Activated CD4-positive, alpha-beta memory T cell treated with anti-CD3 and anti-CD28 coated beads for 36 hours (primary cell): ENCODE measurements around the gene VAC14. TPM values are rescaled to one million over a fixed set of nuclear protein-coding genes. Genes with fewer than 3 reads are reported as not detected.

ENCODE experiments used
- CTCF ChIA-PET: fragments of 350-600 bp; sonication (Branson Sonifier 250); formaldehyde crosslinking; loops from one replicate; lab custom pipeline; 2021; ENCODE audit warnings: antibody characterized with exemption, inconsistent platforms; lab: Charles Lee
- POLR2A ChIA-PET: fragments of 350-600 bp; sonication (Branson Sonifier 250); formaldehyde crosslinking; loops from one replicate; lab custom pipeline; 2021; ENCODE audit warnings: antibody characterized with exemption; lab: Charles Lee
- DNase-seq: peaks from one replicate; pipeline ENCODE4 v3.0.0-alpha.2; 2020
- H3K27ac Mint-ChIP-seq: one replicate; pipeline ENCODE4 v1.8.0; 2021; ENCODE audit warnings: mixed read lengths
- H3K27me3 Mint-ChIP-seq: one replicate; pipeline ENCODE4 v1.8.0; 2021; ENCODE audit warnings: mixed read lengths
- H3K36me3 Mint-ChIP-seq: one replicate; pipeline ENCODE4 v1.8.0; 2021; ENCODE audit warnings: mixed read lengths
- H3K4me1 Mint-ChIP-seq: one replicate; pipeline ENCODE4 v1.8.0; 2021; ENCODE audit warnings: low read depth, mixed read lengths
- H3K4me3 Mint-ChIP-seq: one replicate; pipeline ENCODE4 v1.8.0; 2021; ENCODE audit warnings: mild to moderate bottlenecking, mixed read lengths
- H3K9me3 Mint-ChIP-seq: one replicate; pipeline ENCODE4 v1.8.0; 2021; ENCODE audit warnings: mixed read lengths
- intact Hi-C: fragments of 100-400 bp; cut with micrococcal nuclease; formaldehyde crosslinking; loops from one replicate; pipeline ENCODE4 v1.15.1; 2023
- total RNA-seq, 2 experiments: library from RNA; stranded (reverse); gene quantifications; one replicate each; pipeline ENCODE4 v1.2.3, GENCODE V29; 2021

Gene VAC14
- total RNA-seq, 2 experiments from 2014 or later, result 22.2 to 25.0 TPM

DNA sequence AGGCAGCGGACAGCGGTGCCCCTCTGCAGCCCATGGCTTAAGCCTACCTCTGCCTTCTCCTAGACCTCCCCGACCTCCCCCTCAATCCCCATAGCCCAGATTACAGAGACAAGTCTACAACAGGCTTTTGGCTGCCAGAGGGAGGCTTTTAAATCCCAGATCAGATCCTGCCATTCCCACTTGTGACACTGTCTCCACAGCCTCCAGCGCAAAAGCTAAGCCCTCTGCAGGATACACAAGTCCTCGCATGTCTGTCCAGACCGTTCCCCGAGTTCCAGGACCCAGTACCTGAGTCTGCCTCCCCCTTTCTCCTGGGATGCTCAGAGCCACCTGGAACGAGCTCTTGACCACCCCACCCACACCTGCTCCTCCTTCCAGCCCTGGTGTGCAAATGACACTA lies 31.2 kb downstream of the VAC14 start:
- Mint-ChIP-seq H3K27ac (no peak overlapping the region), H3K27me3 (no peaks in the 10 kb centered on the region), H3K36me3 (peaks cover 15% of the 10 kb centered on the region), H3K9me3 (no peaks in the 10 kb centered on the region), H3K4me1 (no peaks in the 10 kb centered on the region), H3K4me3 (no peak overlapping the region)
- ChIA-PET CTCF (interaction anchor here (0.6 to 4.2 kb wide), 11 partner anchors 9 to 117 kb away, joined by 3 to 49 read pairs (median 8); partner anchors contain the start of gene VAC14), POLR2A (interaction anchor here (2.2 kb wide), 1 partner anchor 389 kb away, joined by 5 read pairs; no protein-coding TSS in a partner anchor)
- no peak for DNase-seq
- intact Hi-C loops, result no loop called here

DNA sequence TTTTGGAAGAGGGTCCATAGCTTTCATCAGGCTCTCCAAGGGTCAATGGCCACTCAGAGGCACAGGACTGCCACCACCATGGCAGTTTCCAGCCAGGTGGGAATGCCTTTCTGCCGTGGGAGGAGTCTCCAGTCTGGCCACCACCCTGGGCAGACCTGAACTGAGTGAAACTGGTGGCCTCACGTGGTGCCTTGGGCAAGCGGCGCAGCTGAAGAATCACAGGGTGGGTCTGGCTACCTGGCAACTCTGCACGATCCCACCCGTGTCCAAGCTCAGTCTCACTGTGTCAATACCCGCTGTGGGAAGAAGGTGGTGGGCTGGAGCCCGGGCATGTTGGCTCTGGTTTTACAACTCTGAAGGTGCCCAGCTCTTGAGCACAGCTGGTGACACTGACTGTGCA lies 31.8 kb downstream of the VAC14 start:
- Mint-ChIP-seq H3K36me3 (peaks cover 15% of the 10 kb centered on the region), H3K4me1 (no peaks in the 10 kb centered on the region), H3K27ac (no peak overlapping the region), H3K4me3 (no peak overlapping the region), H3K9me3 (no peaks in the 10 kb centered on the region), H3K27me3 (no peaks in the 10 kb centered on the region)
- POLR2A ChIA-PET, result no interaction called here
- DNase-seq, result no peak
- CTCF ChIA-PET, result interaction anchor here (1.9 to 4.2 kb wide), 3 partner anchors 8 to 88 kb away, joined by 5 to 49 read pairs (median 35); no protein-coding TSS in a partner anchor
- intact Hi-C loops, result no loop called here

DNA sequence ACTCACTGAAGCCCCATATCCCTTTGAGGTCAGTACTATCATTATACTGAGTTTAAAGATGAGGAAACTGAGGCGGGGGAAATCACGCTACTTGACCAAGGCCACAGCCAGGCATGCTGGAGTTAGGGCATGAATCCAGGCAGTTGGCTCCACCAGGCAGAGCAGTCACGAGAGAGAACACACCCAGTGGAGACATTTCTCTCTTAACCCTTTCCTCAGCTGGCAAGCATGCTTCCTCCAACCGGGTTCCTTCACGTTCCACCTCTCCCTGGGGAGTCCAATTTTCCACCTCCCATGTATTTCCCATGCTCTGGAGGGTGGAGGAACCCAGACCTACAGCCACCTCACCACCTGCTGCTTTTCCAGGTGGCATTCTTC lies 32.8 kb downstream of the VAC14 start:
- H3K36me3 Mint-ChIP-seq, result peaks cover 15% of the 10 kb centered on the region
- H3K4me1 Mint-ChIP-seq, result no peaks in the 10 kb centered on the region
- POLR2A ChIA-PET, result no interaction called here
- no peak overlapping the region for H3K4me3 Mint-ChIP-seq
- CTCF ChIA-PET, result interaction anchor here (0.6 to 1.9 kb wide), 2 partner anchors 11 to 34 kb away, joined by 3 to 5 read pairs; no protein-coding TSS in a partner anchor
- no peaks in the 10 kb centered on the region for H3K27me3 Mint-ChIP-seq
- H3K9me3 Mint-ChIP-seq, result no peaks in the 10 kb centered on the region
- no peak overlapping the region for H3K27ac Mint-ChIP-seq
- intact Hi-C loops, result no loop called here
- no peak for DNase-seq

DNA sequence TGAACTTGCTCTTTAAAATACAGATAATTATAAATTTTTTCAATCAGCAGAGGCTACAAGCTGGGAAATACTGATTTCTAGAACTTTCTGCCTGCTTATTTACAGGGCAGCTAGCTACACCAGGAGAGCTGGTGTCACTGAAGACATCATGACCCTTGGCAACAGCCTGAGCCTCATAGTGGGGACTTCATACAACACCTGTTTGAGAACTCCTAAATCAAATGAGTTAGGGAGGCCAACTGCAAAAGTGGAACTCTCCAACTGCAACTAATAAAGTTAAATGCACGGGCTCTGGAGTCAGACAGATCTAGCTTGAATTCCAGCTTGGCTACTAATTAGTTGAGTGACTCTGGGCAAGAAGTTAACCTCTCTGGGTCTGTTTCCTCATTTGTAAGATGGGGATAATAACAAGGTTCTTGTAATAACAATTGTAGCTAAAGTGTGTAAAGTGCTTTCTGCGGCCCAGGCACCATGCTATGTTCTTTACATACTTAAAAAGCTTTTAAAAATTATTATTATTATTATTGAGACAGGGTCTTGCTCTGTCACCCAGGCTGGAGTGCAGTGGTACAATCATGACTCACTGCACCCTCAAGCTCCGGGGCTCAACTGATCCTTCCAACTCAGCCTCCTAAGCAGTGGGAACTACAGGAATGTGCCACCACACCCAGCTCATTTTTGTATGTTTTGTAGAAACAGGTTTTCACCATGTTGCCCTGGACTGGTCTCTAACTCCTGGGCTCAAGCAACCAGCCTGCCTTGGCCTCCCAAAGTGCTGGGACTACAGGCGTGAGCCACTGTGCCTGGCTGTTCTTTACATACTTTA lies 33.4 kb downstream of the VAC14 start:
- Mint-ChIP-seq H3K4me1 (no peaks in the 10 kb centered on the region), H3K27ac (no peak overlapping the region), H3K4me3 (no peak overlapping the region), H3K36me3 (peaks cover 14% of the 10 kb centered on the region), H3K9me3 (no peaks in the 10 kb centered on the region), H3K27me3 (no peaks in the 10 kb centered on the region)
- POLR2A ChIA-PET, result no interaction called here
- CTCF ChIA-PET, result interaction anchor here (0.6 to 1.9 kb wide), 2 partner anchors 11 to 33 kb away, joined by 3 to 5 read pairs; no protein-coding TSS in a partner anchor
- intact Hi-C loops, result no loop called here
- DNase-seq, result no peak

DNA sequence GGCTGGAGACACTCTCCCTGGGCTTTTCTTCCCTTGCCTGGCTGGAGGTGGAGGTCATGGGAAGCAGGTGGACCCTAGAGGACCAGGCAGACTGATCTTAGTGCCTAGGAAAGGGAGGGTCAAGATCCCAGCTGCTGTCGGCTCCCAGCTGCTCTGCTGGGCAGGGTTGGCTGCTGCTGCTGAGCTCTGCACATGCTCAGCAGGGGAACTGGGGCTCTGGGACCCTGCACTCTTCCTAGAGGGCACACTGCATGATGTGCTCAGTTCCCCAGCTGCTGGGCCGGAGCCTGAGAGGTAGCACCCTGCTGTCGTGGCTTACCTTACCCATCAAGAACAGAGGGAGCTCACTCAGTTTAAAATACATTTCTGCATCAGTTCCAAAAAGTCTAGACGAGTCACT lies 34.3 kb downstream of the VAC14 start:
- POLR2A ChIA-PET, result no interaction called here
- Mint-ChIP-seq H3K27ac (no peak overlapping the region), H3K27me3 (no peaks in the 10 kb centered on the region), H3K4me3 (no peak overlapping the region), H3K4me1 (no peaks in the 10 kb centered on the region), H3K36me3 (peaks cover 13% of the 10 kb centered on the region), H3K9me3 (no peaks in the 10 kb centered on the region)
- DNase-seq, result no peak
- intact Hi-C loops, result no loop called here
- CTCF ChIA-PET, result no interaction called here

DNA sequence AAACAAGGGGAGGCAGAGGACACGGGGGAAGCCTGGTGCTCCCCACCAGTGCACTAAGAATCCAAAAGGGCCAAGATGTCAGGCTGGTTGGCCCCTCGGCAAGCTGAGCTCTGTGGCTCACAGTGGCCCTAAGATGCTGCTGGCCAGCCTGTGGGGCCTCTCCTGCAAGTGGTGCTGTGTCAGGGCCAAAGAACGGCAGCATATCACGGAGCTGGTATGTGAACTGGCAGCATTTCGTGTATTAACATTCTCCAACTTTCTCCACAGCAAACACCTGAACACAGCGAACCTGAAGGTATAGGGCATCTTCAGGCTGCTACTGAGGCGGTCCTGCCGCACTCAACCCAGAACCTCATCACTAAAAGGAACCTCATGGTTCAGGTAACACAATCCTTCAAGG lies 34.8 kb downstream of the VAC14 start:
- CTCF ChIA-PET, result no interaction called here
- H3K27ac Mint-ChIP-seq, result no peak overlapping the region
- intact Hi-C loops, result no loop called here

DNA sequence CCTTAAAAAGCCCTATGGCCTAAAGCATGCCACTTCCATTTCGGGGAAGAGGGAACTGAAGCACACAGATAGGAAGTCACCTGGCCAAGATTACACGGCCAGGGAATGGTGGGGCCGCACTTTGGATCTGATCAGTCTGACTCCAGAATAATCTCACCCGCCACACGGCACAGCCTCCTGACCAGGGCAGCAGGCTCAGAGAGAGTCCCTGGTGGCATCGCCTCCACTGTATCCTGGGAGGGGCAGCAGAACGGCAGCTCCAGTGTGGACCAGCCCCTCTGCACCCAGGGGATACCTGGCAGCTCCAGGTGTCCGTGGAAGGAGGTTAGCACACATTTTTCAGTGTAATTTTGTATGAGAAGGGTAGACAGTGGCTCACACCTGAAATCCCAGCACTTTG lies 35.5 kb downstream of the VAC14 start:
- intact Hi-C loops, result no loop called here
- peaks cover 10% of the 10 kb centered on the region for H3K36me3 Mint-ChIP-seq
- no peaks in the 10 kb centered on the region for H3K9me3 Mint-ChIP-seq
- no peak for DNase-seq
- H3K4me1 Mint-ChIP-seq, result peaks cover 3% of the 10 kb centered on the region
- ChIA-PET POLR2A (no interaction called here), CTCF (no interaction called here)
- H3K27ac Mint-ChIP-seq, result no peak overlapping the region
- H3K4me3 Mint-ChIP-seq, result no peak overlapping the region
- H3K27me3 Mint-ChIP-seq, result no peaks in the 10 kb centered on the region

More for the DNA sequence above, 34.8 kb downstream of the VAC14 start:
- no peak overlapping the region for H3K4me3 Mint-ChIP-seq
- no peaks in the 10 kb centered on the region for H3K4me1 Mint-ChIP-seq
- H3K27me3 Mint-ChIP-seq, result no peaks in the 10 kb centered on the region
- DNase-seq, result no peak
- POLR2A ChIA-PET, result no interaction called here
- H3K36me3 Mint-ChIP-seq, result peaks cover 13% of the 10 kb centered on the region
- H3K9me3 Mint-ChIP-seq, result no peaks in the 10 kb centered on the region

DNA sequence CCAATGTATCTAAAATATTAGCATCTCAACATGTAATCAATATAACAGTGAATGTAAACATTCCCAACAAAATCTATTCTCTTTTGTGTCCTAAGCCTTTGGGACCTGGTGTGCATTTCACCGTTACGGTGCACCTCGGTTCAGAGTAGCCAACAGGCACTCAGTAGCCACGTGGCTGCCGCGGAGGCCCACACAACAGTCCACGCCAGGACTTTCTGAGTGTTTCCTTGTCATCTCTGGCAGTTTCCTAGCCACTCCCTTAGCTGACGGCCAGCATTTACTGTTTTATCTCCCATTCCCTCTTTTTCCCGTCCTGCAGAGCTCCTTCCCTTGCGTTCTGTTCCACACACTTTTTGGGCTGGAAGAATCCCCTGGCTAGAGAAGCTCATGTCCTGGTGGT lies 36.3 kb downstream of the VAC14 start:
- intact Hi-C loops, result no loop called here
- H3K4me3 Mint-ChIP-seq, result no peak overlapping the region
- H3K36me3 Mint-ChIP-seq, result peaks cover 7% of the 10 kb centered on the region
- peaks cover 4% of the 10 kb centered on the region for H3K4me1 Mint-ChIP-seq
- ChIA-PET CTCF (no interaction called here), POLR2A (no interaction called here)
- H3K9me3 Mint-ChIP-seq, result no peaks in the 10 kb centered on the region
- H3K27ac Mint-ChIP-seq, result no peak overlapping the region
- no peak for DNase-seq
- H3K27me3 Mint-ChIP-seq, result no peaks in the 10 kb centered on the region

DNA sequence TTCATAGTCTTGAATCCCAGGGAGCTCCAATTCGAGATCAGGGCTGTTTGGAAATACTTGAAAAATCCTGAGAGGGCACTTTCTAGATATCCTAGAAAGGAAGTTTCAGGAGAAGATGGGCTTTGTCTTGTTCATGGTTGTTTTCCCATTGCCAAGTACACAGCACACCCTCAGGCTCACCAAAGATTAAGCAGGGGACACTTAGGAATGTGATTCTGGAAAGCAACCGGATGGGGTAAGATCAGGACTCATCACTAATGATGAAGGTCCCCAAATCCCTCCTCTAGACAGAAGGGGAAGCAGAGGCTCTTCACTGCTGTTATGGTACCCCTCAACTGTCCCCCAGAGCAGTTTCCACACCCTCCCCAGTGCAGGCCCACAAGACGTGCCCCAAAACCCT lies 40.7 kb downstream of the VAC14 start:
- intact Hi-C loops, result no loop called here
- no peak overlapping the region for H3K27ac Mint-ChIP-seq
- H3K4me3 Mint-ChIP-seq, result no peak overlapping the region
- H3K9me3 Mint-ChIP-seq, result no peaks in the 10 kb centered on the region
- ChIA-PET CTCF (interaction anchor here (5.3 kb wide), 1 partner anchor 10 kb away, joined by 35 read pairs; no protein-coding TSS in a partner anchor), POLR2A (no interaction called here)
- H3K27me3 Mint-ChIP-seq, result no peaks in the 10 kb centered on the region
- no peak for DNase-seq
- peaks cover 13% of the 10 kb centered on the region for H3K36me3 Mint-ChIP-seq
- peaks cover 4% of the 10 kb centered on the region for H3K4me1 Mint-ChIP-seq

DNA sequence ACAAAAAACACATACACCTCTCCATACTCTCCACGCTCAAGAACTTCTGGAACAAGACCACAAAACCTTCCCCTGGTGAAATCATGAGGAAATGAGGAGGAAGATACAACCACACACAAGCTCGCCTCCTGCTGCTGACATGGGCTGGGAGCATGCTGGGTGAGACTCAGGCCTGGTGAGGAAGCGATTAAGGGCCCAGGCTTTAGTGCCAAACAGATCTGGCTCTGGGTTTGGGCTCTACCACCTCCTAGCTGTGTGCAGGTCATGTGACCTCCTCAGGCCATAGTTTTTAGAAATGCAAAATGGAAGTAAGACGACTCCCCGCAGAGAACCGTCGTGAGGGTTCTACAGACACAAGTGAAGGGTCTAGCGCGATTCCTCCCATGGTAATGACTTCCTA lies 41.3 kb downstream of the VAC14 start:
- ChIA-PET POLR2A (no interaction called here), CTCF (interaction anchor here (5.3 kb wide), 1 partner anchor 11 kb away, joined by 35 read pairs; no protein-coding TSS in a partner anchor)
- H3K27ac Mint-ChIP-seq, result no peak overlapping the region
- H3K9me3 Mint-ChIP-seq, result no peaks in the 10 kb centered on the region
- DNase-seq, result no peak
- H3K36me3 Mint-ChIP-seq, result peaks cover 13% of the 10 kb centered on the region
- peaks cover 4% of the 10 kb centered on the region for H3K4me1 Mint-ChIP-seq
- H3K27me3 Mint-ChIP-seq, result no peaks in the 10 kb centered on the region
- intact Hi-C loops, result no loop called here
- no peak overlapping the region for H3K4me3 Mint-ChIP-seq

DNA sequence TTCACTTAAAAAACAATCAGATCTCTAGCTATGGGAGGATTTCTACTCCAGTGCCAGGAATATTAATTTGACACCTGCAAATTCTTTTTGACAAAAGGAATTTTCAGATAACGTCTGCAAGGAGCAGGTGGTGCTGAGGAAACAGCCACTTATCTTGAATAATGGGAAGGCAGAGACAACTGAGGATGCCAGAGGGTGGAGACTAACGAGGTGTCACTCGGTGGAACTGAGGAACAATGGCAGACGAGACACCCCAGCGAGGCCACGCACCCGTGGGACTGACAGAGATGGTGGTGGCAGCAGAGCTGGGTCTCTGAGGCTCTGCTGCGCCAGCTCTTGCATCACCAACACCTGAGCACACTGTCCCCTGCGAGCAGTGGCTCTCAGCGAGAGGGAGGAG lies 42.2 kb downstream of the VAC14 start:
- ChIA-PET POLR2A (no interaction called here), CTCF (interaction anchor here (0.8 to 5.3 kb wide), 2 partner anchors 12 to 105 kb away, joined by 3 to 35 read pairs; no protein-coding TSS in a partner anchor)
- intact Hi-C loops, result no loop called here
- peaks cover 13% of the 10 kb centered on the region for H3K36me3 Mint-ChIP-seq
- no peaks in the 10 kb centered on the region for H3K27me3 Mint-ChIP-seq
- no peak for DNase-seq
- no peak overlapping the region for H3K4me3 Mint-ChIP-seq
- H3K9me3 Mint-ChIP-seq, result no peaks in the 10 kb centered on the region
- H3K4me1 Mint-ChIP-seq, result peaks cover 4% of the 10 kb centered on the region
- H3K27ac Mint-ChIP-seq, result no peak overlapping the region

DNA sequence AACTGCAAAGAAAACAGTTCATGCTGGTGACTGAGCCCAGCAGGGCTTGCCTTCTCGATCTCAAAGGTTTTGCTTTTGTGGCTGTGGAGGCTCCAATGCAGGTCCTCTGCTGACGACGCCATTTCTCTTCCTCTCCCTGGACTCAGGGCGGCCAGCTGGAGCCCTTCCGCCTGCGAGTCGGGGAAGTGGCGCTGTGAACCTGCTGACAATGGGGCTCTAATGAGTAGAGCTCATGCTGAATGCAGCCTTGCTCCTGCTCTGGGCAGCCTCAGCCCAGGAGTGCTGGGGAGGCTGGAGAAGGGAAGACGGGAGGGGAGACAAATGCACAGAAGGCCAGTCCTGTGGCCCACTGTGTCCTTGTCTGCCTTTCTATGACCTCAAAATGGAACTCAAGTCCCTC lies 43.8 kb downstream of the VAC14 start:
- Mint-ChIP-seq H3K36me3 (peaks cover 13% of the 10 kb centered on the region), H3K27ac (no peak overlapping the region), H3K4me1 (peaks cover 4% of the 10 kb centered on the region), H3K4me3 (no peak overlapping the region), H3K9me3 (no peaks in the 10 kb centered on the region), H3K27me3 (no peaks in the 10 kb centered on the region)
- no peak for DNase-seq
- intact Hi-C loops, result no loop called here
- CTCF ChIA-PET, result interaction anchor here (1.1 kb wide), 1 partner anchor 14 kb away, joined by 3 read pairs; no protein-coding TSS in a partner anchor
- POLR2A ChIA-PET, result no interaction called here
